ENCODE data around the gene FSIP2.

FSIP2 gene

DNA sequence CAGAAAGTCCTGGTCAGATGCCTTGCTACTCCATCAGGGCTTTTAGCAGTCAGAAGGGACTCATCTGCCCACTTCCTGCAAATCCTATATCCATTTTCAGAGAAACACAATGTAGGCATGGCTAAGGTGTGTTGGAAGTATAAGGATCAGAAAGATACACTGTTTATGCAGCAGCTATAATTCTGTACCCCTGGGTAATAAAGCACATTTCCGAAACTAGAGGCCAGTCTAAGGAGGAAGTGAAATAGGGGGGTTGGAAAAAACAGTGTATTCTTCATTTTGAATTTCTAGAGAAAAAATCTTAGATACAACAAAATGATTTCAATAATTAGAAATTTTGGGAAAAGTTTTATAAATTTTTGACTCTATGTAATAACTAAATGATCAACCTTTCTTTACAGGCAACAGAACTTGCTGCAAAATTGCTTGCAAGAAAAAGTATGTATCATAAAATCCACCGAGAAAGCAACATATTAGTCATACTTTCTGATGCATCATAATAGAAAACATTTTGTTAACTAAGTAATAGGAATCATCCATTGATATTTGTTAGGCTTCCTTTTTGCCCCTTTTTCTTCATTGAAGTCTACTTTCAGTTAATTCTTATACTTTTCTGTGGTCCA lies 47.4 kb downstream of the FSIP2 start:
- FAIRE-seq (no peak), DNase-seq (ENCODE audit: insufficient read length, low spot score) (no peak)
- TF ChIP-seq CTCF (IDR thresholded peaks at IDR 0.05; ENCODE audit: insufficient read depth, missing control alignments), result no peak

GRCh38 chr2:185787227-185788145 lies 48.9 kb downstream of the FSIP2 start:
- no peak for TF ChIP-seq CTCF (IDR thresholded peaks at IDR 0.05; ENCODE audit: insufficient read depth, missing control alignments)
- no peak for DNase-seq (ENCODE audit: insufficient read length, low spot score)
- FAIRE-seq, result no peak

DNA sequence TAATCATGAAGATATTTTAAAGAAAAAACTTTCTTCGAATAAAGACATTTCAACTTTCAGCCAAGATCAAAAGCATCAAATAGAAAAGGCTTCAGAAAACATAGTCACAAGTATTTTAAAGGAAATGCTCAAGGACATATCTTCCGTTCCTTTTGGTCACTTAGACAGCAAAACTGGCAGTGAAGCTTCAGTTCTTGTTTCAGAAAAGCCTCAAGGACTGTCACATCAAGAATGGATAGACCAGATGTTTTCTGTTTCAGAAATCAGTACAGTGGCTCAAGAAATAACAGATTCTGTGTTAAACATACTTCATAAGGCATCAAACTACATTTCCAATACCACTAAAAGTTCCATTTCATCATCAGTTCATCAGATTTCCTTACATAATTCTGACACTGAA lies 51.8 kb downstream of the FSIP2 start:
- no peak for TF ChIP-seq CTCF (IDR thresholded peaks at IDR 0.05; ENCODE audit: insufficient read depth, missing control alignments)
- FAIRE-seq, result no peak
- DNase-seq (ENCODE audit: insufficient read length, low spot score), result no peak

DNA sequence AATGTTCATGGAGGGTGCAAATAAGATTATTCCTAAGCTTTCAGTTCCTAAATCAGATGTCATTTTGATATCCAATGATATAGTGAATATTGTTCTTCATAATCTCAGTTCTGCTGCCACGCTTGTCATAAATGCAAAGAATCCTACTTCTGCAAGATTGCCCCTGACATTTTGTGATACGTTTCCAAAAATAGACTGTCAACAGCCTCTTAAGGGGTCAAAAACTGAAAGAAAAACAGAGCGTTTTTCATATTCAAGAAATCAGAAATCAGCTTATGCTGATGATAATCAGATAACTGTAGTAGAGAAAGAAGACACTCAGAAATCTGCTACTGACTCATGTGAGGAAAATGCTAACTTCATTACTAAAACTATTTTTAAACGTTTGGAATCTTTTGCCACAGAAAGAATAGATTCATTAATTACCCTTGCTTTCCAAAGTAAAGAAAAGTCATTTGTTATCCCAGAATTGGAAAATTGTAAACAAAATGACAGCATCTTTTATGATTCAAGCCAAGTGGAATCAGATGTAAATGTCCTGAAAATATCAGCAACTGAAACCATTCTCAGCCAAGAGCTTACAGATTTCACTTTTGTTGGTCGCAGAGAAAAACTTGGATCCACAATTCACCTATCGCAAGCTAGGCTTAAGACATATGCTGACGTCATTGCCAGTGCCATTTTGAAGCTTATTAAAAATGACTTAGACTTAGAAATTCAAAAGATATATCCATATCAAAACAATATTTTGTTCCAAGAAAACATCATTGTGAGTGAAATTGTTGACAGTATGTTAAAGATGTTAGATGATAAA lies 55.1 kb downstream of the FSIP2 start:
- FAIRE-seq (no peak), DNase-seq (ENCODE audit: insufficient read length, low spot score) (no peak)
- no peak for TF ChIP-seq CTCF (IDR thresholded peaks at IDR 0.05; ENCODE audit: insufficient read depth, missing control alignments)

GRCh38 chr2:185796758-185797157 lies 58.2 kb downstream of the FSIP2 start:
- FAIRE-seq, result no peak
- no peak for TF ChIP-seq CTCF (IDR thresholded peaks at IDR 0.05; ENCODE audit: insufficient read depth, missing control alignments)
- DNase-seq (ENCODE audit: insufficient read length, low spot score), result no peak

DNA sequence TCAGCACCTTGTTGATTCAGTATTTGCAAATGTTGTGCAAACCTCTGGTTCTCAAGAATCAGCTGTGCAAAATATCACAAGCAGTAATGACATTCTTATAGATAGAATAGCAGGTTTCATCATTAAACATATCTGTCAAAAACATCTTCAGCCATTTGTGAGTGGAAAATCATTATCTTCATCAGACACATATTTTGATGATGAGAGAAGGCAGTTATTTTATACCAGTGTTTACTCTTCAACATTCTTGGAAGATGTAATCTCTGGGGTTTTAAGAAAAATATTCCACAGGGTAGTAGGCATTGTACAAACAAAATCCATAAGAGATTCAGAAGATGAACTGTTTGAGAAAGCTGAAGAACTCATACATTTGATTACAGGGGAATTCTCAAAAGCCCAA lies 64.3 kb downstream of the FSIP2 start:
- DNase-seq (ENCODE audit: insufficient read length, low spot score), result no peak
- no peak for FAIRE-seq

More for the DNA sequence above, 64.3 kb downstream of the FSIP2 start:
- TF ChIP-seq CTCF (IDR thresholded peaks at IDR 0.05; ENCODE audit: insufficient read depth, missing control alignments), result no peak

Data from D721Med (cell line).